HG03159 (cell line): ENCODE data around the gene S100A10.

Source experiments
- ATAC-seq: cut with Tn5 transposase; IDR thresholded peaks from one replicate; pipeline ENCODE4 v1.9.1; 2021; ENCODE audit warnings: mild to moderate bottlenecking, moderate library complexity; ENCODE audit not compliant: unreplicated experiment

The S100A10 gene

DNA sequence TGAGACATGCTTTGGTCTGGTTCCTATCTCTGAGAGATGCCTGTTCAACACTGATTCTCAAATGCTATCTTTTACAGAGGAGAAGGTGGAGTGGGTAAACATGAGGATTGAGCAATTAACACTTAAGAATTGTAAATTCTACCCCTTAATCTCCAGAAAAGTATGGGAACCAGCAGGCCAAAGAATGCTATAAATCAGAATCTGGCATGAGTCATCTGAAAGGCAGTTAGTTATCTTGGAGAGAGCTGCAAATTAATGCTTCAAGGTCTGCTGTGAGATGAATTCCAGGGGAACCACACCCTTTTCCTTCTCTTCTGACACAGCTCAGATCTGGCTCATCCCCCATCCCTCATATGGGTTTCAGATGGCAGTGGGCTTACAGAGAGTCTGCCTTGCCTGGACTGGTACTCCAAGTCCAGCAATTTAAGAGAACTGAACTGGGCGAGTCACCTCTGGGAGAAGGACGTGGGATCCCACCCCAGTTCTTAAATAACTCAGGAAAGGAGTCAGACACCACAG, 5.2 kb downstream of the S100A10 start:
- no peak for ATAC-seq

GRCh38 chr1:151986501-151987190, 7.0 kb downstream of the S100A10 start:
- ATAC-seq, result no peak

DNA sequence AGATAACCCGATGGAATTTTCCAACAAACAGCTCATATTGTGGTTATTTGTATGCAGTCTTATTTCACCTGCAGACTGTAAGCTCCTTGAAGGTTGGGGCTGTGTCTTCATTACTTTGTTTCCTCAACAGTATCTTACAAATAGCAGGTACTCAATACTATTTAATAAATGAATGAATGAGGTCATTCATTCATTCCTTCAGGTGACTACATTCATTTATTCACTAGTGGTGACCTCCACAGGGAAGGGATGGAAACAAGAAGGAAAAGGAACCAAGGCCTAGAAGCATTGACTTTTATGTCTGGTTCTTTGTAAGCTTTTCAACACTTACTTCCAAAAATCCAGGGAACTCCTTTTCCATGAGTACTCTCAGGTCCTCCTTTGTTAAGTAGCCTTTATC, 7.9 kb downstream of the S100A10 start:
- no peak for ATAC-seq

GRCh38 chr1:151985270-151985669, 8.4 kb downstream of the S100A10 start:
- no peak for ATAC-seq

DNA sequence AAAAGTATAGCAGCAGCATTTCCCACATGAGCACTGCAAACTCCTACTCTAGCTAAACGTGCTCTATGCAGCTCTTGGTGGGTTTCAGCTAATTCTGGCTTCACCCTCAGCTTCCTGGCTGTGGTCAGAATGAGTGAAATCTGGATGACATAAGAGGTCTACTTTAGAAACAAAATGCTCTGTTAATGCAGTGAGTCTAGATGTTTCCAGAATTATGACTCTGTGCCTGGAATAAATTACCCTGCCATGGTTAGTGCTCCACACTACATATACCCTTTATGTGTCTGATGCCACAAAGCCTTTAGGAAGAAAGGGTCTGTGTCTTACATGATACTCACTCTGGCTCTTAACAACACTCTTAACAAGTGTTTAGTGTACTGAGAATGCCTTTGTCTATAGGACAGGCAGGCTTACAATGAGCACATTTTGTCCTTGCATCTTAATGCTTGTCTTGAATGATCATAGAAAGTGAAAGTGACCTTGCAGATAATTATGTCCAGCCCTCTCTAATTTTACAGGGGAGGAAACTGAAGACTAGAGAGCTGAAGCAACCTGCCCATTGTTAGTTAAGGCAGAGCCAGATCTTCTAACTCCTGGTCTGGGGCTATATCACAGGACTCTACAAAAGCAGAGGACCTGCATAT, 9.2 kb downstream of the S100A10 start:
- ATAC-seq, result no peak

GRCh38 chr1:151982300-151983005, 11.2 kb downstream of the S100A10 start:
- no peak for ATAC-seq

DNA sequence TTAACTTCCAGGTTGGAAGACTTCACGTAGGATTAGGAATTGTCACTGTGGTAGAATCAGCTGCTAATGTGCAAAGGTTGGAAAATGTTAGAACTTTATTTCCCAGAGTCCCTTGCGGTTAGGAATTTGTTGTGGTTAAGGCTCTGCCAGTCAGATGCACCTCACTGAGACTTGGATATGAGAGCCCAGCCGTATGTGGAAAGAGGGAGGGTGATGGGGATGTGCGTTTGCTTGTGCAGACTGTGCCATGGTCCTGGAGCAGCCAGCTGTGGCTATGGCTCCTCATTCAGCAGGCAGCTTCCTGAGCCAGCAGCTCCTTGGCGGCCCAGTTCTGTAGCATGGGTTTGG, 12.5 kb downstream of the S100A10 start:
- no peak for ATAC-seq

- ATAC-seq, result no peak
Measured at GRCh38 chr1:151980287-151981177, 13.1 kb downstream of the S100A10 start.

- ATAC-seq, result no peak
Measured at GRCh38 chr1:151978922-151979321, 14.7 kb downstream of the S100A10 start.

DNA sequence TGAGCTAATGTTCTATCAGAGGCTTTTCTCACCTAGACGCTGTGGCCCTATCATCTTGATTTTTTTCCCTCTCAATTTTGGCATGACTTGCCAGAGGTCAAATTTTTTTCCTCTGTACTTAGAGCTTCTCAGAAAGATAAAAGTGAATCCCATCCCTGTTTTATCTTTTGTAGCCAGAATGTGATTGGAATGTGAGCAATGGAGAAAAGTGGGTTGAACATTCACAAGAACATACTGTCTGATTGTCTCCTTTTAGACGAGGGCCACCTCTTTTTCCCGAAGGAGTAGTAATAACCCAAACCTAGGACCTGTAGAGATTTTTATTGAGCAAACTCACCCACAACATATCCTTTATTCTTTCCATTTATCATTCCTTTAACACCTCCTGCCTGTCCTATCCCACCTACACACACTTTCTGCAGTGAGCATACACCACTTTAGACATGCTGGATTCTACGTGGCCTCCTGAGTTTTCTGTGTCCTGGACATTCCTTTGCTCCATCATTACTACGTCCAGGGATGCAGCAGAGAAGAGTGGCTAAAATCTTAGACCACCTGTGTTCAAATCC, 15.9 kb downstream of the S100A10 start:
- no peak for ATAC-seq

DNA sequence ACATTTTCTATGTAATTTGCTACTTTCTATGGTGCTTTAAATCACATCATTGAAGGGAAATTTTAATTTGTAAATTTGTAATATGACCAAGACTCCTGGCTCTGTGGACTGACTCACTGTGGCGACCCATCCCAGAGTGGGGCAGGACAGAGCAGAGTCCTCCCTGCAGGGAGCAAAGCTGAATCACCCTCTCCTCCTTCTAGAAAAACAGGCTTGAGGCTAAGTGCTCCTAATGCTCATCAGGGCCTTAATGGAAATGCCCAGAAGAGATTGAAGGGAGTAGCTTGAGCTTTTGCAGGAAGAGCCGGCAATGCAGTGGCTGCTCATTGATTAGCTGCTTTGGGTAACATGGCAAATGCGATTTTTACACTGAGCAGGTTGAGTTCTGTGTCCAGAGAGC, 16.8 kb downstream of the S100A10 start:
- ATAC-seq, result no peak

DNA sequence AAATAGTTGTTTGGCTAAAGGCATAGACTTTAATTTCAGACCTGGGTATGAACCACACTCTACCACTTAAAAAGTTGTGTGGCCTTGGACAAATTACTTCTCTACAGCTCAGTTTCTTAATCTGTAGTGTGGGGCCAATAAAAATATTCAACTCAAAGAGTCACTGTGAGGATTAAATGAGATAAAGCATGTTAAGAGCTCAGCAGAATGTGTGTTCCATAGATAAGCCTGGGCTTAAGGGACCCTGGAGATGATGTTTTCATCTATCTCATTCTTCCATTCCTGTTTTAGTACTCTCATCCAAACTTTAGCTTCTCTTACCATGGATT, 17.7 kb downstream of the S100A10 start:
- no peak for ATAC-seq

DNA sequence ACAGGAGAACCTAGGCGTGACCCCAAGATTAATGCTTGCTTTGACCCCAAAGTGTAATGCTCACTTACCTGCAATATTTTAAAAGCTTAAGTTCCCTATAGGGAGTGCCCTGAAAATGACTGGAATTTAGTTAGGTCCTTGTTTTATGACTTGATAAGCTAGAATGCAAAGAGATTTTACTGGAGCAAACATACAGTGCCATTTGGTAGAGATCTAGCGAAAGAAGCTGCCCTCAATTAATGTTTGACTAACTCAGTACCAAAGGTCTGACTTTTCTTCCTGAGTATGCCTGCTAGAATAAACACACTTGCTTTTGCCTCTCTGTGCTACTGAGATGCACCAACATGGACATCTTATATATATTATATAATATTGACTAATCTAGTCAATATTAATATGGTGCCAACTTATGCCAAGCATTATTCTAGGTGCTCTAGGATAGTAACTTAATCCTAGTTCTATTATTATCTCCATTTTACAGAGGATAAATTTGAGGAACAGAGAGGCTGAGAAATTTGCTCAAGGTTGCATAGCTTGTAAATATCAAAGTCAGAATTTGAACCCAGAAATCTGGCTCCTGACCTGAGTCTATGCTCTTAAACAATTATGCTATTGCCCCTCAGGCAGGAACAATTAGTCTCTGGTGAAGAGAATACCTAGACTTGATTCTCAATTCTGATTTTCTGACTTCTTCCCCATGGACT, 18.2 kb downstream of the S100A10 start:
- no peak for ATAC-seq

GRCh38 chr1:151972542-151973248, 21.0 kb downstream of the S100A10 start:
- ATAC-seq, result no peak

GRCh38 chr1:151970626-151971025, 23.0 kb downstream of the S100A10 start:
- ATAC-seq, result no peak

- ATAC-seq, result no peak
Measured at GRCh38 chr1:151970128-151970527, 23.5 kb downstream of the S100A10 start.

DNA sequence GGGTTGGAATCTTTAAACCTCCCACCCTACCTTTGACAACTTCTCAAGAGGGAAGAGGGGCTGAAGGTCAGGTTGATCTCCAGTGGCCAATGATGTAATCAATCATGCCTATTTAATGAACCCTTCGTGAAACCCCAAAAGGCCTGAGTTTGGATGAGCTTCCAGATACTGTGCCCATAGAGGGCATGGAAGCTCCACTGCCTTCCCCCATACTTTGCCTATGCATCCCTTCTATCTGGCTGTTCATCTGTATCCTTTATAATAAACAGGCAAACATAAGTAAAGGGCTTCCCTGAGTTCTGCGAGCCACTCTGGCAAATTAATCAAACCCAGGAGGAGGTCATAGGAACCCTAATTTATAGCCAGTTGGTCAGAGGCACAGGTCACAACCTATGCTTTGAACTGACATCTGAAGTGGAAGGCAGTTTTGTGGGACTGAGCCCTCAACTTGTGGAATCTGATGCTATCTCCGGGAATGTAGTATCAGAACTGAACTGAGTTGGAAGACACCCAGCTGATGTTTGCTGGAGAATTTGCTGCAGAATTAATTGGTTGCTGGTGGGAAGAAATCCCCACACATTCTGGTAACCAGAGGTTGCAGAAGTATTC, 24.8 kb downstream of the S100A10 start:
- ATAC-seq, result no peak

GRCh38 chr1:151968058-151968457, 25.6 kb downstream of the S100A10 start:
- ATAC-seq, result no peak

- no peak for ATAC-seq
Measured at GRCh38 chr1:151967091-151967490, 26.6 kb downstream of the S100A10 start.
